ENCODE results near the gene SOWAHA.
A peak's percentile ranks its signal among the peaks of the same experiment; 100 is the strongest.

The SOWAHA gene

GRCh38 chr5:132773601-132774355 is 39.3 kb upstream of the SOWAHA start:
- H4K20me1 ChIP-seq (ENCODE audit: insufficient read depth) = no peaks in the 10 kb centered on the region

GRCh38 chr5:132774406-132774805 is 38.7 kb upstream of the SOWAHA start:
- Histone ChIP-seq H3K27ac (no peak overlapping the region), H4K20me1 (ENCODE audit: insufficient read depth) (no peaks in the 10 kb centered on the region), H3K79me2 (ENCODE audit: insufficient read depth, low read depth) (peaks cover 4% of the 10 kb centered on the region; the same call in 1 of the 2 replicates), H3K36me3 (ENCODE audit: insufficient read depth) (no peaks in the 10 kb centered on the region), H3K4me1 (ENCODE audit: low read depth, poor library complexity, severe bottlenecking) (peaks cover 36% of the 10 kb centered on the region), H3K27me3 (ENCODE audit: insufficient read depth, low read depth) (no peaks in the 10 kb centered on the region), H2AFZ (ENCODE audit: low read depth) (no peak overlapping the region), H3K9ac (no peak overlapping the region), H3K4me3 (IDR thresholded peaks at IDR 0.05; ENCODE audit: insufficient read depth, low read depth, low read length) (no peak overlapping the region), H3K4me2 (no peak overlapping the region)
- TF ChIP-seq, protein P1, sequence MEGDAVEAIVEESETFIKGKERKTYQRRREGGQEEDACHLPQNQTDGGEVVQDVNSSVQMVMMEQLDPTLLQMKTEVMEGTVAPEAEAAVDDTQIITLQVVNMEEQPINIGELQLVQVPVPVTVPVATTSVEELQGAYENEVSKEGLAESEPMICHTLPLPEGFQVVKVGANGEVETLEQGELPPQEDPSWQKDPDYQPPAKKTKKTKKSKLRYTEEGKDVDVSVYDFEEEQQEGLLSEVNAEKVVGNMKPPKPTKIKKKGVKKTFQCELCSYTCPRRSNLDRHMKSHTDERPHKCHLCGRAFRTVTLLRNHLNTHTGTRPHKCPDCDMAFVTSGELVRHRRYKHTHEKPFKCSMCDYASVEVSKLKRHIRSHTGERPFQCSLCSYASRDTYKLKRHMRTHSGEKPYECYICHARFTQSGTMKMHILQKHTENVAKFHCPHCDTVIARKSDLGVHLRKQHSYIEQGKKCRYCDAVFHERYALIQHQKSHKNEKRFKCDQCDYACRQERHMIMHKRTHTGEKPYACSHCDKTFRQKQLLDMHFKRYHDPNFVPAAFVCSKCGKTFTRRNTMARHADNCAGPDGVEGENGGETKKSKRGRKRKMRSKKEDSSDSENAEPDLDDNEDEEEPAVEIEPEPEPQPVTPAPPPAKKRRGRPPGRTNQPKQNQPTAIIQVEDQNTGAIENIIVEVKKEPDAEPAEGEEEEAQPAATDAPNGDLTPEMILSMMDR (conservative IDR thresholded peaks at IDR 0.05; ENCODE audit: low read depth, low read length) = no peak

More at GRCh38 chr5:132773601-132774355, 39.3 kb upstream of the SOWAHA start:
- Histone ChIP-seq H3K4me1 (ENCODE audit: low read depth, poor library complexity, severe bottlenecking) (peaks cover 31% of the 10 kb centered on the region), H3K4me3 (IDR thresholded peaks at IDR 0.05; ENCODE audit: insufficient read depth, low read depth, low read length) (no peak overlapping the region), H3K36me3 (ENCODE audit: insufficient read depth) (no peaks in the 10 kb centered on the region), H3K27me3 (ENCODE audit: insufficient read depth, low read depth) (no peaks in the 10 kb centered on the region), H3K4me2 (no peak overlapping the region), H3K9ac (no peak overlapping the region), H2AFZ (ENCODE audit: low read depth) (no peak overlapping the region), H3K79me2 (ENCODE audit: insufficient read depth, low read depth) (peaks cover 4% of the 10 kb centered on the region; the same call in 1 of the 2 replicates), H3K27ac (no peak overlapping the region)
- TF ChIP-seq, protein P1 (conservative IDR thresholded peaks at IDR 0.05; ENCODE audit: low read depth, low read length) = no peak

GRCh38 chr5:132774896-132775295 is 38.2 kb upstream of the SOWAHA start:
- Histone ChIP-seq H3K27me3 (ENCODE audit: insufficient read depth, low read depth) (no peaks in the 10 kb centered on the region), H3K4me2 (no peak overlapping the region), H3K27ac (no peak overlapping the region), H4K20me1 (ENCODE audit: insufficient read depth) (no peaks in the 10 kb centered on the region), H3K36me3 (ENCODE audit: insufficient read depth) (no peaks in the 10 kb centered on the region), H3K79me2 (ENCODE audit: insufficient read depth, low read depth) (peaks cover 4% of the 10 kb centered on the region; the same call in 1 of the 2 replicates), H3K4me1 (ENCODE audit: low read depth, poor library complexity, severe bottlenecking) (peaks cover 38% of the 10 kb centered on the region), H3K9ac (no peak overlapping the region), H3K4me3 (IDR thresholded peaks at IDR 0.05; ENCODE audit: insufficient read depth, low read depth, low read length) (no peak overlapping the region), H2AFZ (ENCODE audit: low read depth) (no peak overlapping the region)
- TF ChIP-seq, protein P1 (conservative IDR thresholded peaks at IDR 0.05; ENCODE audit: low read depth, low read length) = no peak

GRCh38 chr5:132775476-132775961 is 37.6 kb upstream of the SOWAHA start:
- no peak overlapping the region for H2AFZ ChIP-seq (ENCODE audit: low read depth)
- no peaks in the 10 kb centered on the region for H3K36me3 ChIP-seq (ENCODE audit: insufficient read depth)
- H3K27me3 ChIP-seq (ENCODE audit: insufficient read depth, low read depth) = no peaks in the 10 kb centered on the region
- H3K4me2 ChIP-seq = peak overlapping the region; percentile 57
- peaks cover 45% of the 10 kb centered on the region for H3K4me1 ChIP-seq (ENCODE audit: low read depth, poor library complexity, severe bottlenecking)
- H4K20me1 ChIP-seq (ENCODE audit: insufficient read depth) = no peaks in the 10 kb centered on the region
- H3K27ac ChIP-seq = no peak overlapping the region
- TF ChIP-seq, protein P1 (conservative IDR thresholded peaks at IDR 0.05; ENCODE audit: low read depth, low read length) = no peak
- no peak overlapping the region for H3K4me3 ChIP-seq (IDR thresholded peaks at IDR 0.05; ENCODE audit: insufficient read depth, low read depth, low read length)
- no peak overlapping the region for H3K9ac ChIP-seq
- H3K79me2 ChIP-seq (ENCODE audit: insufficient read depth, low read depth) = peaks cover 4% of the 10 kb centered on the region; the same call in 1 of the 2 replicates

All from KMS-11 (cell line).